Neuron (in vitro differentiated cells): ENCODE results near the gene RAB3GAP1.

ENCODE experiments used
- H2AFZ ChIP-seq: one replicate; pipeline ENCODE4 v1.6.1; 2013; ENCODE audit warnings: low read depth, mild to moderate bottlenecking, inconsistent platforms, low read length, moderate library complexity
- H3K27me3 ChIP-seq: one replicate; pipeline ENCODE4 v1.6.1; 2013; ENCODE audit warnings: low read length; ENCODE audit not compliant: insufficient read depth
- H3K36me3 ChIP-seq: one replicate; pipeline ENCODE4 v1.6.1; 2013; ENCODE audit warnings: low read length; ENCODE audit not compliant: insufficient read depth
- H3K4me1 ChIP-seq: one replicate; pipeline ENCODE4 v1.6.1; 2013; ENCODE audit warnings: low read length; ENCODE audit not compliant: insufficient read depth
- H3K4me3 ChIP-seq: 2 replicates; pipeline ENCODE4 v1.5.1; 2013; ENCODE audit warnings: mild to moderate bottlenecking, low read length, moderate library complexity
- H3K9me3 ChIP-seq: one replicate; pipeline ENCODE4 v1.6.1; 2013; ENCODE audit warnings: low read length

The RAB3GAP1 gene

GRCh38 chr2:135052042-135052876, at the start of gene RAB3GAP1:
TSS of gene RAB3GAP1 (plus strand) at chr2:135052292. CDS start at chr2:135052308, 16 bp downstream.
- Histone ChIP-seq H3K4me1 (peaks cover 12% of the 10 kb centered on the region), H3K4me3 (peak within 1 kb of the TSS; percentile 92), H3K36me3 (peaks cover 5% of the 10 kb centered on the region), H2AFZ (peak within 1 kb of the TSS; percentile 87), H3K9me3 (no peaks in the 10 kb centered on the region), H3K27me3 (no peaks in the 10 kb centered on the region)

- H2AFZ ChIP-seq = no peak overlapping the region
- no peaks in the 10 kb centered on the region for H3K36me3 ChIP-seq
- peaks cover 5% of the 10 kb centered on the region for H3K4me1 ChIP-seq
- no peaks in the 10 kb centered on the region for H3K27me3 ChIP-seq
- no peak overlapping the region for H3K4me3 ChIP-seq
- no peaks in the 10 kb centered on the region for H3K9me3 ChIP-seq
Observed at GRCh38 chr2:135002836-135003235, 49.3 kb upstream of the RAB3GAP1 start.

GRCh38 chr2:135004005-135004746, 47.9 kb upstream of the RAB3GAP1 start:
- Histone ChIP-seq H3K27me3 (no peaks in the 10 kb centered on the region), H3K4me1 (peaks cover 5% of the 10 kb centered on the region), H3K9me3 (no peaks in the 10 kb centered on the region), H3K36me3 (no peaks in the 10 kb centered on the region), H2AFZ (no peak overlapping the region), H3K4me3 (no peak overlapping the region)

- Histone ChIP-seq H2AFZ (no peak overlapping the region), H3K27me3 (no peaks in the 10 kb centered on the region), H3K4me1 (peaks cover 5% of the 10 kb centered on the region), H3K9me3 (no peaks in the 10 kb centered on the region), H3K36me3 (no peaks in the 10 kb centered on the region), H3K4me3 (no peak overlapping the region)
Observed at GRCh38 chr2:135005753-135006152, 46.3 kb upstream of the RAB3GAP1 start.

GRCh38 chr2:135009339-135009738, 42.8 kb upstream of the RAB3GAP1 start:
- no peaks in the 10 kb centered on the region for H3K36me3 ChIP-seq
- H3K27me3 ChIP-seq = no peaks in the 10 kb centered on the region
- no peak overlapping the region for H2AFZ ChIP-seq
- H3K4me1 ChIP-seq = peaks cover 5% of the 10 kb centered on the region
- no peaks in the 10 kb centered on the region for H3K9me3 ChIP-seq
- no peak overlapping the region for H3K4me3 ChIP-seq

GRCh38 chr2:135010200-135010942, 41.7 kb upstream of the RAB3GAP1 start:
- Histone ChIP-seq H3K36me3 (no peaks in the 10 kb centered on the region), H2AFZ (no peak overlapping the region), H3K4me1 (peaks cover 5% of the 10 kb centered on the region), H3K4me3 (no peak overlapping the region), H3K9me3 (no peaks in the 10 kb centered on the region), H3K27me3 (no peaks in the 10 kb centered on the region)

- H3K4me1 ChIP-seq = no peaks in the 10 kb centered on the region
- no peaks in the 10 kb centered on the region for H3K9me3 ChIP-seq
- no peak overlapping the region for H3K4me3 ChIP-seq
- H3K36me3 ChIP-seq = no peaks in the 10 kb centered on the region
- no peak overlapping the region for H2AFZ ChIP-seq
- no peaks in the 10 kb centered on the region for H3K27me3 ChIP-seq
Observed at GRCh38 chr2:135011633-135012032, 40.5 kb upstream of the RAB3GAP1 start.

GRCh38 chr2:135021618-135022017, 30.5 kb upstream of the RAB3GAP1 start:
- Histone ChIP-seq H3K4me1 (no peaks in the 10 kb centered on the region), H3K36me3 (no peaks in the 10 kb centered on the region), H2AFZ (no peak overlapping the region), H3K27me3 (no peaks in the 10 kb centered on the region), H3K4me3 (no peak overlapping the region), H3K9me3 (no peaks in the 10 kb centered on the region)

GRCh38 chr2:135022952-135023880, 28.9 kb upstream of the RAB3GAP1 start:
- H3K27me3 ChIP-seq = no peaks in the 10 kb centered on the region

GRCh38 chr2:135023886-135024485, 28.1 kb upstream of the RAB3GAP1 start:
- Histone ChIP-seq H3K27me3 (no peaks in the 10 kb centered on the region), H3K4me1 (no peaks in the 10 kb centered on the region), H3K4me3 (no peak overlapping the region)

More at GRCh38 chr2:135022952-135023880, 28.9 kb upstream of the RAB3GAP1 start:
- no peak overlapping the region for H2AFZ ChIP-seq
- no peak overlapping the region for H3K4me3 ChIP-seq
- H3K36me3 ChIP-seq = no peaks in the 10 kb centered on the region
- no peaks in the 10 kb centered on the region for H3K9me3 ChIP-seq
- no peaks in the 10 kb centered on the region for H3K4me1 ChIP-seq

GRCh38 chr2:135029481-135030134, 22.5 kb upstream of the RAB3GAP1 start:
- Histone ChIP-seq H2AFZ (no peak overlapping the region), H3K4me3 (no peak overlapping the region), H3K27me3 (no peaks in the 10 kb centered on the region), H3K9me3 (no peaks in the 10 kb centered on the region), H3K4me1 (no peaks in the 10 kb centered on the region), H3K36me3 (no peaks in the 10 kb centered on the region)

More at GRCh38 chr2:135023886-135024485, 28.1 kb upstream of the RAB3GAP1 start:
- Histone ChIP-seq H2AFZ (no peak overlapping the region), H3K36me3 (no peaks in the 10 kb centered on the region), H3K9me3 (no peaks in the 10 kb centered on the region)
